H1 (cell line): Measurements from ENCODE around the gene PDIA5. TPM values are rescaled to one million over a fixed set of nuclear protein-coding genes. Genes with fewer than 3 reads are reported as not detected.

Experiments
- CTCF ChIA-PET: fragments of 300-600 bp; sonication (Branson Sonifier 250); formaldehyde crosslinking; loops from one replicate; lab custom pipeline; 2021; ENCODE audit not compliant: partially characterized antibody; lab: Charles Lee
- POLR2A ChIA-PET: fragments of 300-600 bp; sonication (Branson Sonifier 250); formaldehyde crosslinking; loops from one replicate; lab custom pipeline; 2021; ENCODE audit warnings: inconsistent platforms; ENCODE audit not compliant: partially characterized antibody; lab: Charles Lee
- DNase-seq, 2 experiments: peaks; one replicate each; pipeline versions ENCODE4 v3.0.0 to v3.0.0-alpha.2; 2010 to 2022; ENCODE audit warnings: low spot score in 2 of 2, low read depth in 1 of 2, mixed read lengths in 1 of 2
- FAIRE-seq: peaks from 2 replicates; lab custom pipeline; 2011; peaks lifted over from hg19 to GRCh38; lab: Jason Lieb, UNC
- H2AFZ ChIP-seq: 2 replicates; pipeline ENCODE4 v1.8.1; 2012; ENCODE audit warnings: low read length, inconsistent platforms
- H2AK5ac ChIP-seq: 2 replicates; pipeline ENCODE4 v1.6.1; 2013; ENCODE audit warnings: low read depth, low read length
- H2BK120ac ChIP-seq: replicated peaks from 2 replicates; pipeline ENCODE3; 2013; ENCODE audit warnings: low read depth, low read length, inconsistent platforms
- H2BK12ac ChIP-seq: 2 replicates; pipeline ENCODE4 v1.6.1; 2013; ENCODE audit warnings: low read depth, low read length
- H2BK15ac ChIP-seq: 2 replicates; pipeline ENCODE4 v1.6.1; 2013; ENCODE audit warnings: low read length
- H2BK20ac ChIP-seq: 2 replicates; pipeline ENCODE4 v1.6.1; 2013; ENCODE audit warnings: low read length
- H2BK5ac ChIP-seq: 2 replicates; pipeline ENCODE4 v1.6.1; 2013; ENCODE audit warnings: low read depth, low read length
- H3K14ac ChIP-seq: 2 replicates; pipeline ENCODE4 v1.6.1; 2013; ENCODE audit warnings: inconsistent platforms; ENCODE audit not compliant: insufficient read length
- H3K18ac ChIP-seq: 2 replicates; pipeline ENCODE4 v1.6.1; 2013; ENCODE audit warnings: low read length; ENCODE audit errors: extremely low read depth
- H3K23ac ChIP-seq: 2 replicates; pipeline ENCODE4 v1.6.1; 2013; ENCODE audit warnings: inconsistent platforms; ENCODE audit not compliant: insufficient read length
- H3K23me2 ChIP-seq: 2 replicates; pipeline ENCODE4 v1.6.1; 2013; ENCODE audit warnings: low read depth, low read length
- H3K27ac ChIP-seq: 2 replicates; pipeline ENCODE4 v1.6.1; 2011; ENCODE audit warnings: low read depth, low read length, inconsistent platforms
- H3K27me3 ChIP-seq, 4 experiments: replicated peaks in 1 of 4; 1 replicate in 1 of 4; 2 replicates in 3 of 4; pipeline versions ENCODE4 v1.6.1 to v1.8.1; 2011 to 2013; ENCODE audit warnings: low read length in 3 of 4, mild to moderate bottlenecking in 3 of 4, inconsistent platforms in 2 of 4, mixed read lengths in 2 of 4, moderate library complexity in 1 of 4; ENCODE audit not compliant: control insufficient read depth in 3 of 4, insufficient read depth in 3 of 4; ENCODE audit errors: extremely low read depth in 1 of 4
- H3K36me3 ChIP-seq, 4 experiments: 2 replicates each; pipeline versions ENCODE4 v1.6.1 to v1.8.1; 2011 to 2013; ENCODE audit warnings: mild to moderate bottlenecking in 4 of 4, low read length in 3 of 4, moderate library complexity in 2 of 4, control low read depth in 1 of 4, inconsistent platforms in 1 of 4; ENCODE audit not compliant: insufficient read depth in 4 of 4, control insufficient read depth in 2 of 4
- H3K4ac ChIP-seq: replicated peaks from 2 replicates; pipeline ENCODE3; 2013; ENCODE audit warnings: low read length, low read depth, mixed read lengths, inconsistent platforms; ENCODE audit not compliant: insufficient read length
- H3K4me1 ChIP-seq, 4 experiments: replicated peaks in 1 of 4; 1 replicate in 1 of 4; 2 replicates in 3 of 4; pipeline versions ENCODE4 v1.6.1 to v1.8.1; 2011 to 2013; ENCODE audit warnings: low read length in 3 of 4, inconsistent platforms in 2 of 4, mixed read lengths in 1 of 4; ENCODE audit not compliant: insufficient read depth in 4 of 4, control insufficient read depth in 3 of 4
- H3K4me2 ChIP-seq, 2 experiments: 2 replicates each; pipeline versions ENCODE4 v1.6.1 to v1.8.1; 2011 to 2013; ENCODE audit warnings: low read depth in 2 of 2, low read length in 2 of 2, control low read depth in 1 of 2, inconsistent platforms in 1 of 2, mild to moderate bottlenecking in 1 of 2; ENCODE audit not compliant: insufficient read depth in 1 of 2
- H3K4me3 ChIP-seq, 4 experiments: fragments of 200-600, 300-600 bp in 1 of 4; sonication (generic), shearing (Covaris generic), sonication (Bioruptor Twin) in 1 of 4; 2 replicates each; pipeline versions ENCODE4 v1.5.1 to v1.8.1; 2011 to 2016; ENCODE audit warnings: low read length in 4 of 4, low read depth in 3 of 4, control low read depth in 2 of 4, inconsistent platforms in 2 of 4, mild to moderate bottlenecking in 2 of 4, mixed read lengths in 1 of 4, moderate library complexity in 1 of 4; ENCODE audit not compliant: insufficient read depth in 2 of 4; ENCODE audit errors: extremely low read depth in 1 of 4
- H3K56ac ChIP-seq: replicated peaks from 2 replicates; pipeline ENCODE3; 2013; ENCODE audit warnings: low read depth, mild to moderate bottlenecking, mixed read lengths, low read length, inconsistent platforms; ENCODE audit not compliant: insufficient read length
- H3K79me1 ChIP-seq: 2 replicates; pipeline ENCODE4 v1.6.1; 2013; ENCODE audit warnings: low read depth, low read length, control low read depth
- H3K79me2 ChIP-seq, 2 experiments: 2 replicates each; pipeline versions ENCODE4 v1.6.1 to v1.8.1; 2012 to 2013; ENCODE audit warnings: low read length in 2 of 2, mild to moderate bottlenecking in 2 of 2, inconsistent platforms in 1 of 2; ENCODE audit not compliant: insufficient read depth in 2 of 2, control insufficient read depth in 1 of 2
- H3K9ac ChIP-seq, 4 experiments: replicated peaks in 1 of 4; 1 replicate in 1 of 4; 2 replicates in 3 of 4; pipeline versions ENCODE4 v1.6.1 to v1.8.1; 2011 to 2013; ENCODE audit warnings: low read depth in 3 of 4, low read length in 3 of 4, control low read depth in 2 of 4, mild to moderate bottlenecking in 2 of 4, moderate library complexity in 2 of 4, inconsistent platforms in 1 of 4; ENCODE audit errors: extremely low read depth in 1 of 4
- H3K9me3 ChIP-seq, 2 experiments: 2 replicates each; pipeline versions ENCODE4 v1.6.1 to v1.8.1; 2012 to 2013; ENCODE audit warnings: mild to moderate bottlenecking in 2 of 2, moderate library complexity in 2 of 2, control low read depth in 1 of 2, inconsistent platforms in 1 of 2, low read depth in 1 of 2, low read length in 1 of 2, mixed read lengths in 1 of 2; ENCODE audit not compliant: insufficient read depth in 2 of 2
- H4K20me1 ChIP-seq, 2 experiments: replicated peaks in 1 of 2; 2 replicates each; pipeline versions ENCODE3 to v1.8.1; 2011 to 2013; ENCODE audit warnings: inconsistent platforms in 2 of 2, low read length in 2 of 2, mild to moderate bottlenecking in 1 of 2; ENCODE audit not compliant: insufficient read depth in 2 of 2, control insufficient read depth in 1 of 2
- H4K5ac ChIP-seq: 2 replicates; pipeline ENCODE4 v1.6.1; 2013; ENCODE audit warnings: low read length, low read depth, mixed read lengths, inconsistent platforms; ENCODE audit not compliant: insufficient read length
- H4K8ac ChIP-seq: 2 replicates; pipeline ENCODE4 v1.8.0; 2013; ENCODE audit warnings: mild to moderate bottlenecking, moderate library complexity, low read length, inconsistent platforms; ENCODE audit not compliant: insufficient read depth; ENCODE audit errors: extremely low read depth
- H4K91ac ChIP-seq: replicated peaks from 2 replicates; pipeline ENCODE3; 2013; ENCODE audit warnings: low read length, mixed read lengths, inconsistent platforms; ENCODE audit not compliant: insufficient read length
- KDM4A ChIP-seq: IDR thresholded peaks from one replicate; pipeline ENCODE4 v1.7.1; 2012; ENCODE audit warnings: low read depth, mild to moderate bottlenecking, moderate library complexity, low read length, inconsistent platforms; ENCODE audit not compliant: severe bottlenecking
- RNF2 ChIP-seq: fragments of 200-900, 300-1000 bp; sonication (generic); IDR thresholded peaks from 2 replicates; pipeline ENCODE4 v1.7.1; 2016; ENCODE audit warnings: borderline replicate concordance, low read depth, mild to moderate bottlenecking, antibody characterized with exemption, low read length; ENCODE audit not compliant: poor library complexity, severe bottlenecking; ENCODE audit errors: missing control alignments
- RXRA ChIP-seq: IDR thresholded peaks from 2 replicates; pipeline ENCODE4 v1.6.1; 2011; ENCODE audit warnings: low read depth, mild to moderate bottlenecking, low read length, moderate library complexity; ENCODE audit not compliant: insufficient read depth
- SP1 ChIP-seq: IDR thresholded peaks from 2 replicates; pipeline ENCODE4 v1.6.1; 2011; ENCODE audit warnings: low read depth, low read length
- WGBS, 2 experiments: shearing (Covaris generic) in 1 of 2; methylation state at CpG; one replicate each; pipeline versions ENCODE4 v1.1.6 to v1.1.7; 2013 to 2015; ENCODE audit warnings: low lambda C conversion rate in 2 of 2, mixed read lengths in 2 of 2, inconsistent platforms in 1 of 2, low coverage in 1 of 2, missing lambda C conversion rate in 1 of 2; ENCODE audit not compliant: insufficient replicate concordance in 2 of 2, insufficient coverage in 1 of 2, insufficient read length in 1 of 2; ENCODE audit errors: extremely low coverage in 1 of 2, missing lambda C conversion rate in 1 of 2; 5-methylcytosine and 5-hydroxymethylcytosine counted together
- polyA plus RNA-seq, 7 experiments: library from polyadenylated mRNA; depleted of rRNA in 3 of 7; stranded (reverse) in 5 of 7; unstranded in 2 of 7; fragments of >200 nt in 5 of 7; fragments of 200-250 nt in 2 of 7; gene quantifications; 1 replicate in 5 of 7; 2 replicates in 1 of 7; 4 replicates in 1 of 7; pipeline versions ENCODE4 v1.2.1 to v1.2.3, GENCODE V29; 2011 to 2013; ENCODE audit warnings: missing spikeins in 2 of 7, mixed read lengths in 2 of 7
- total RNA-seq: library from RNA; stranded (reverse); fragmentation: NEBNext Ultra II Directional; extraction: Animal tissue kit (Norgen Biotek cat#: 25700); gene quantifications from 2 replicates; pipeline ENCODE4 v1.2.1, GENCODE V29; 2021

Gene PDIA5
- total and polyA plus RNA-seq, 2 of the 8 experiments (the other 6 are each of a cell fraction or from before 2014, with no cell fraction given) = 18.2 to 32.8 TPM

- 75% methylated on average over 9 of the region's 9 CpGs; no CpG with 5 or more reads in 1 of the 2 experiments for WGBS, 2 experiments
- H3K4me1 ChIP-seq = peaks cover 4 to 7% (median 6%) of the 10 kb centered on the region in 4 experiments; a peak in 5 of 7 replicates
- H2BK12ac ChIP-seq = no peak overlapping the region
- no peak overlapping the region for H3K56ac ChIP-seq
- POLR2A ChIA-PET = no interaction called here
- H3K27ac ChIP-seq = no peak overlapping the region
- H2BK15ac ChIP-seq = no peak overlapping the region
- TF ChIP-seq KDM4A = no peak
- TF ChIP-seq RXRA = no peak
- TF ChIP-seq RNF2 = no peak
- no peak for TF ChIP-seq SP1
- TF ChIP-seq, all 59 proteins: peak for 0
- H3K23ac ChIP-seq = no peak overlapping the region
- peaks cover 2 to 3% of the 10 kb centered on the region in 2 experiments for H4K20me1 ChIP-seq
- H2BK20ac ChIP-seq = no peak overlapping the region
- no peak overlapping the region for H4K8ac ChIP-seq
- no peak overlapping the region for H4K91ac ChIP-seq
- H3K4me2 ChIP-seq = no peak overlapping the region
- peaks cover under 1 to 4% (median 2%) of the 10 kb centered on the region in 4 experiments; a peak in 3 of 8 replicates for H3K36me3 ChIP-seq
- no peak overlapping the region for H4K5ac ChIP-seq
- no peak overlapping the region for H3K4me3 ChIP-seq
- H2BK120ac ChIP-seq = no peak overlapping the region
- no peaks in the 10 kb centered on the region for H3K23me2 ChIP-seq
- FAIRE-seq (no peak), DNase-seq (no peak)
- no peak overlapping the region for H2AFZ ChIP-seq
- no peaks in the 10 kb centered on the region for H3K9me3 ChIP-seq
- H3K4ac ChIP-seq = no peak overlapping the region
- H3K9ac ChIP-seq = no peak overlapping the region
- CTCF ChIA-PET = interaction anchor here (1.0 to 1.2 kb wide), 3 partner anchors 54 to 96 kb away, joined by 3 to 4 read pairs (median 3); no protein-coding TSS in a partner anchor
- no peak overlapping the region for H3K14ac ChIP-seq
- H3K27me3 ChIP-seq = no peaks in the 10 kb centered on the region
- no peak overlapping the region for H3K18ac ChIP-seq
- H2AK5ac ChIP-seq = no peak overlapping the region
- peak overlapping the region; percentile 42; the same call in 1 of the 2 replicates for H2BK5ac ChIP-seq
- H3K79me1 ChIP-seq = no peaks in the 10 kb centered on the region
- no peaks in the 10 kb centered on the region for H3K79me2 ChIP-seq
These were observed 73.7 kb downstream of the PDIA5 start for GRCh38 chr3:123140550-123140949.
